Activated CD4-positive, alpha-beta T cell treated with anti-CD3 and anti-CD28 coated beads, Interleukin-2, amount 10 ng/mL, durations not matched to agents 24 days and 14 days (primary cell): ENCODE results near the gene RAB15. TPM values are rescaled to one million over a fixed set of nuclear protein-coding genes. Genes with fewer than 3 reads are reported as not detected.
A peak's percentile ranks its signal among the peaks of the same experiment; 100 is the strongest.

Source experiments
- DNase-seq: peaks from one replicate; pipeline ENCODE4 v3.0.0; 2022
- H3K27ac Mint-ChIP-seq: one replicate; pipeline ENCODE4 v1.8.0; 2022; ENCODE audit warnings: mild to moderate bottlenecking, mixed read lengths
- H3K27me3 Mint-ChIP-seq: one replicate; pipeline ENCODE4 v1.8.0; 2022; ENCODE audit warnings: mixed read lengths
- H3K36me3 Mint-ChIP-seq: one replicate; pipeline ENCODE4 v1.8.0; 2022; ENCODE audit warnings: low read depth, mild to moderate bottlenecking, mixed read lengths
- H3K4me1 Mint-ChIP-seq: one replicate; pipeline ENCODE4 v1.8.0; 2021; ENCODE audit warnings: mixed read lengths
- H3K4me3 Mint-ChIP-seq: one replicate; pipeline ENCODE4 v1.8.0; 2022; ENCODE audit warnings: mild to moderate bottlenecking, moderate library complexity, mixed read lengths
- H3K9me3 Mint-ChIP-seq: one replicate; pipeline ENCODE4 v1.8.0; 2021; ENCODE audit warnings: mixed read lengths
- intact Hi-C: fragments of 100-400 bp; cut with micrococcal nuclease; formaldehyde crosslinking; loops from one replicate; pipeline ENCODE4 v1.15.1; 2023
- total RNA-seq: library from RNA; stranded (reverse); gene quantifications from 2 replicates; pipeline ENCODE4 v1.2.3, GENCODE V29; 2022

Gene RAB15
- total RNA-seq, 1 donor from 2014 or later, result 6.9 TPM

DNA sequence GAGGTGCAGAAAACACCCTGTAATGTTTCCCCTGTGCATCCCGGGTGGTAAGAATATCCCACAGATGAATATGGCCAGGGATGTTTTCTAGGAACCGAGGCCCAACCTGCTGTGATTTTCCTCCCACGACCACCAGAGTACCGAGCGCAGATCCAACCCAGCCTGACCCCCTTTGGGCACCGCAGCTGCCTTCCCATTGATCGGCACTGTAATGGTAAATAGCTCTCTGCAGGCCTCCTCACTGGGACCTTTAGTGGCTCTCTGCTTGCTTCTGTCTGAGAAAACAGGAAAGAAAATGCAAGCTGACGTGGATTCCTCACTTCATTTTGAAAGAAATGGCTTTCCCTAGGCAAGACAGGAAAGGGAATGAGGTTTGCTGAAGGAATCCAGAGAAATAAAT, 2.4 kb upstream of the RAB15 start:
- no peak for DNase-seq
- Mint-ChIP-seq H3K27ac (no peak overlapping the region), H3K4me1 (peaks cover 7% of the 10 kb centered on the region), H3K27me3 (peaks cover 20% of the 10 kb centered on the region), H3K4me3 (no peak overlapping the region), H3K36me3 (no peaks in the 10 kb centered on the region), H3K9me3 (no peaks in the 10 kb centered on the region)
- intact Hi-C loops, result loop anchor here (5.0 kb wide), 1 partner anchor 42 kb away; no protein-coding TSS in a partner anchor

GRCh38 chr14:64973826-64974225, 1.7 kb upstream of the RAB15 start:
- no peak overlapping the region for H3K27ac Mint-ChIP-seq
- DNase-seq, result no peak
- H3K4me1 Mint-ChIP-seq, result peaks cover 7% of the 10 kb centered on the region
- H3K9me3 Mint-ChIP-seq, result no peaks in the 10 kb centered on the region
- no peaks in the 10 kb centered on the region for H3K36me3 Mint-ChIP-seq
- peaks cover 18% of the 10 kb centered on the region for H3K27me3 Mint-ChIP-seq
- H3K4me3 Mint-ChIP-seq, result no peak overlapping the region
- intact Hi-C loops, result loop anchor here (2.0 to 5.0 kb wide), 2 partner anchors 13 to 42 kb away; partner anchors contain the start of gene FNTB

DNA sequence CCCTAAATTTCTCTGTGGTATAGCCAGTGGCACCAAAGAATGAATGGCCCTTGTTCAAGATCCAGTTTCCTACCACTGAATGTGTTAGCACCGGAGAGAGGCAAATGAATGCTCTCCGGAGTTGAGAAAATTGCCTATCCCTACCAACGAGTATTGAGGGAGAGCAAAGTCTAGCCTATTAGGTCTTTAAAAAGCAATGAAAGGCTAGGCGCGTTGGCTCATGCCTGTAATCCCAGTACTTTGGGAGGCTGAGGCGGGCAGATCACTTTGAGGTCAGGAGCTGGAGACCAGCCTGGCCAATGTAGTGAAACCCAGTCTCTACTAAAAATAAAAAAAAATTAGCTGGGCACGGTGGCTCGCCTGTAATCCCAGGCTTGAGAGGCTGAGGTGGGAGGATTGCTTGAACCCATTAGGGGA, 898 bp upstream of the RAB15 start:
- H3K9me3 Mint-ChIP-seq, result no peaks in the 10 kb centered on the region
- H3K36me3 Mint-ChIP-seq, result no peaks in the 10 kb centered on the region
- DNase-seq, result no peak
- peaks cover 14% of the 10 kb centered on the region for H3K27me3 Mint-ChIP-seq
- intact Hi-C loops, result loop anchor here (2.0 to 5.0 kb wide), 2 partner anchors 14 to 41 kb away; partner anchors contain the start of gene FNTB
- no peak overlapping the region for H3K27ac Mint-ChIP-seq
- H3K4me3 Mint-ChIP-seq, result peak overlapping the region; percentile 86
- H3K4me1 Mint-ChIP-seq, result peaks cover 7% of the 10 kb centered on the region

- Mint-ChIP-seq H3K27ac (no peak overlapping the region), H3K27me3 (peaks cover 11% of the 10 kb centered on the region), H3K4me3 (peak overlapping the region; percentile 74), H3K9me3 (no peaks in the 10 kb centered on the region), H3K4me1 (peaks cover 7% of the 10 kb centered on the region), H3K36me3 (no peaks in the 10 kb centered on the region)
- no peak for DNase-seq
- intact Hi-C loops, result loop anchor here (5.0 kb wide), 1 partner anchor 39 kb away; no protein-coding TSS in a partner anchor
These were observed 619 bp downstream of the RAB15 start for GRCh38 chr14:64971491-64971942.

DNA sequence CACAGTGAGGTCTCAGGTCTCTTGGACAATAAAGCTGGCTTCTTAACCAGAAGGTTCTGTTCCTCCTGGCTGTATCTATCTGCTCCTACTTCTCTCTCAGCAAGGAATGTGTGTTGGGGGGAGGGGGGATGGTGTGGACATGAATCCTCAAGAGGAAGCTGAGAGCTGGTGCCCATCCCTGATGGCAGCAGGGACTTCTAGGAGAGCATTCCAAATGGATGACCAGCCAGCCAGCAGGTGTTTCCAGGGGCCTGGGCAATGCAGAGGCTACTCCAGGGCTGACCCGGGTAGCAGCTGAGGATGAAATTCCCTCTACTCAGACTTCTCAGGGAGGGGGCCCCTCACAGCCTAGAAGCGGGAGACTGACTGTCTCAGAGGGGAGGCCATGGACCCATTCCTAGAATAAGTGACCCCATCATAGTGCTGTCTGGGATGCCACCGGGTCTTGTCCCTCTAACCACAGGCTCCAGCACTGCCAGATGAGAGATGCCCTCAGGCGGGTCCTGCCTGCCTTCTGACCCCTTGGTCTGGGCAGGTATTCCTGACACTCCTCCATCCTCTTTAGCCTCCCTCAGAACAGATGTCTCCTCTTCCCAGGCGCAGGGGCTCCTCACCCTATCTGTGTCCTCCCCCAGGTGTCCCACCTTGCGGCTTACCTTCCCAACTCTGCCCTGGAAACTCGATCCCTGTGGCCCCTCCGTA, 1.2 kb downstream of the RAB15 start:
- Mint-ChIP-seq H3K9me3 (no peaks in the 10 kb centered on the region), H3K27me3 (peaks cover 10% of the 10 kb centered on the region), H3K27ac (peak overlapping the region; percentile 43), H3K4me3 (peak overlapping the region; percentile 74), H3K4me1 (peaks cover 7% of the 10 kb centered on the region), H3K36me3 (no peaks in the 10 kb centered on the region)
- DNase-seq, result no peak
- intact Hi-C loops, result loop anchor here (5.0 kb wide), 1 partner anchor 39 kb away; no protein-coding TSS in a partner anchor

GRCh38 chr14:64970041-64970440, 2.1 kb downstream of the RAB15 start:
- Mint-ChIP-seq H3K4me3 (peak overlapping the region; percentile 21), H3K36me3 (no peaks in the 10 kb centered on the region), H3K27me3 (peaks cover 10% of the 10 kb centered on the region), H3K27ac (no peak overlapping the region), H3K4me1 (peaks cover 7% of the 10 kb centered on the region), H3K9me3 (no peaks in the 10 kb centered on the region)
- DNase-seq, result no peak
- intact Hi-C loops, result loop anchor here (5.0 kb wide), 1 partner anchor 38 kb away; no protein-coding TSS in a partner anchor

DNA sequence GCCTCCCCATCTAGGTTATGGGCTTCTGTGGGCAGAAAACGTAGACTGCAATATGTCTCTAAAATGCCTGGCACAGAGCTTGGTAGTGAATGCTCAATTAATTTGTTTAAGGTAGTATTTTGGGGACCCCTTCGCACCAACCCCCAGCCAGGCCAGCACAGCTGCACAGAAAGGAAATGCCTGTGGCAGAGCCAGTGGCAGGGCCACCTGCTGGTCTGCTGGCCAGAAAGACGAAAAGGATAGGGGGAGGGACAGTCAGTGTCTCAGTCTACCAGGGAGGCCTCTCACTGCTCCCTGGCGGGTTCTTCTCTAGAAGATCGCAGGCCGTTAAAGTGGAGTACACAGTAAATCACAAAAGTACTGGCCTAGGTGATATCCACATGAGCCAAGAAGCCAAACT, 3.5 kb downstream of the RAB15 start:
- no peak for DNase-seq
- H3K36me3 Mint-ChIP-seq, result peaks cover 1% of the 10 kb centered on the region
- H3K9me3 Mint-ChIP-seq, result no peaks in the 10 kb centered on the region
- no peak overlapping the region for H3K4me3 Mint-ChIP-seq
- no peak overlapping the region for H3K27ac Mint-ChIP-seq
- intact Hi-C loops, result no loop called here
- H3K4me1 Mint-ChIP-seq, result peaks cover 10% of the 10 kb centered on the region
- H3K27me3 Mint-ChIP-seq, result peaks cover 5% of the 10 kb centered on the region

DNA sequence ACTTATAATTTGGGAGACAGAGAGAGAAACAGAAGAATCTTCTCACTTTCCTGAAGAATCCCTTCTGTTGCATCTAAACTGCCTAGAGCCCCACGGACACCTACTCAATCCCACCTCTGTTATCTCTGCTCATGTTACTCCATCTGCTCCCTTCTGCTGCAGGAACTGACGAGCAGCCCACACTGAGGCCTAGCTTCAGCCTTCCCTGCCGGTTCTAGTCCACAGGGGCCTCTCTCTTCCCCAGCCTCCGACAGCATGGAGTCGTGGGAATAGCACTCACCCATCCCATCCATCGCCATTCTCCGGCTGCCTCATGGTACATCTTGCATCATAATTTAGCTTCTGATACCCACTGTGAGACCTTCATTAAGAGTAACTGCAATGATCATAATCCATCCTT, 4.0 kb downstream of the RAB15 start:
- peaks cover 1% of the 10 kb centered on the region for H3K36me3 Mint-ChIP-seq
- no peak overlapping the region for H3K27ac Mint-ChIP-seq
- H3K4me3 Mint-ChIP-seq, result no peak overlapping the region
- DNase-seq, result no peak
- no peaks in the 10 kb centered on the region for H3K9me3 Mint-ChIP-seq
- H3K27me3 Mint-ChIP-seq, result peaks cover 5% of the 10 kb centered on the region
- peaks cover 10% of the 10 kb centered on the region for H3K4me1 Mint-ChIP-seq
- intact Hi-C loops, result no loop called here

GRCh38 chr14:64966976-64967375, 5.2 kb downstream of the RAB15 start:
- no peak for DNase-seq
- H3K27ac Mint-ChIP-seq, result no peak overlapping the region
- intact Hi-C loops, result no loop called here
- H3K27me3 Mint-ChIP-seq, result peaks cover 5% of the 10 kb centered on the region
- peaks cover 1% of the 10 kb centered on the region for H3K36me3 Mint-ChIP-seq
- H3K9me3 Mint-ChIP-seq, result no peaks in the 10 kb centered on the region
- no peak overlapping the region for H3K4me3 Mint-ChIP-seq
- peaks cover 10% of the 10 kb centered on the region for H3K4me1 Mint-ChIP-seq

DNA sequence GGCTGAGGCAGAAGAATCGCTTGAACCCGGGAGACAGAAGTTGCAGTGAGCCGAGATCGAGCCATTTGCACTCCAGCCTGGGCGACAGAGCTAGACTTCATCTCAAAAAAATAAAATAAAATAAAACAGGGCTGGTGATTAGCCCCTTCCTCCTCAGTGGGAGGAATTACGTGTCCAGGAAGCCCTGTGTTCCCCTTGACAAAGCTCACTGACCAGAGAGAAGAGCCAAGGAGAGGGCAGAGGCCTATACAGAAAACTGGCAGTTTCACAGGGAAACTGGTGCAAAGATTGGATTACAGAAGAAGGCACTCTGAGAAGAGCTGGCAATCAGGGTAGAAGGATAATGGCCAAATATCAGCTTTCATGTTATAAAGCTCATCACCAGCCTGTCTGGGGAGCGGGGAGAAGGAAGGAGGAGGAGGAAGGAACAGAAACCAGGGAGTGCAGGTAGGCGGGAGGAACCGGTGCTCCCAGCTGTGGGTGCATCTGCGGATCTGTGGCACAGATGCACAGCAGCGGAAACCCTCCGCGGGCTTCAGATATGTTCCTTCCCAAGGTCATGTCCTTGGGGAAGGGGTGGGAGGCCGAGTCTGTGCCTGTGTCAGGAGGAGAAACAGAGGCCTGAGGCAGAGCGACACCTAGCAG, 6.7 kb downstream of the RAB15 start:
- Mint-ChIP-seq H3K36me3 (peaks cover 1% of the 10 kb centered on the region), H3K4me1 (peaks cover 8% of the 10 kb centered on the region), H3K27ac (no peak overlapping the region), H3K4me3 (no peak overlapping the region), H3K9me3 (no peaks in the 10 kb centered on the region), H3K27me3 (peaks cover 3% of the 10 kb centered on the region)
- DNase-seq, result no peak
- intact Hi-C loops, result no loop called here

DNA sequence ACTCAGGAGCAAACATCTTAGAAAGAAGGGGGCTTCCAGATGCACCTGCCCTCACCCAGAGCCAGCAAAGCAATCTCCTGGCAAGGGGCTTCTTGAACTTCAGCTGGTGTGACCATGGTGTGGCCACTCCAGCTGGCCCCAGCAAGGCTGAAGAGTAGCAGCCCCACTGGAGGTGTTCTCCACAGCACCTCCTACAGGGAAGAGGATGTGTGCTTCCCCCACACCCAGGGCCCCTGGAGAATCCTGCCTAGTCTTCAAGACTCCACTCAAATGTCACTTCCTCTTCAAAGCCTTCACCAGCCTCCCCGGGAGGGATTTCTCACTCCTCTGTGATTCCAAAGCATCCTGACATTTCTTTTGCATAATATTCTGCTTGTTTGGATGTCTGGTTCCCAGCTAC, 8.5 kb downstream of the RAB15 start:
- Mint-ChIP-seq H3K4me1 (peaks cover 5% of the 10 kb centered on the region), H3K4me3 (no peak overlapping the region), H3K27me3 (no peaks in the 10 kb centered on the region), H3K36me3 (peaks cover 1% of the 10 kb centered on the region), H3K27ac (no peak overlapping the region), H3K9me3 (no peaks in the 10 kb centered on the region)
- intact Hi-C loops, result no loop called here
- DNase-seq, result no peak

GRCh38 chr14:64960762-64961276, 11.3 kb downstream of the RAB15 start:
- Mint-ChIP-seq H3K4me1 (peaks cover 5% of the 10 kb centered on the region), H3K9me3 (no peaks in the 10 kb centered on the region), H3K27me3 (no peaks in the 10 kb centered on the region), H3K36me3 (peaks cover 1% of the 10 kb centered on the region), H3K4me3 (no peak overlapping the region), H3K27ac (no peak overlapping the region)
- no peak for DNase-seq
- intact Hi-C loops, result no loop called here

- Mint-ChIP-seq H3K4me1 (peaks cover 2% of the 10 kb centered on the region), H3K4me3 (no peak overlapping the region), H3K36me3 (no peaks in the 10 kb centered on the region), H3K9me3 (no peaks in the 10 kb centered on the region), H3K27ac (no peak overlapping the region), H3K27me3 (no peaks in the 10 kb centered on the region)
- no peak for DNase-seq
- intact Hi-C loops, result no loop called here
These were observed 13.4 kb downstream of the RAB15 start for GRCh38 chr14:64958743-64959142.

DNA sequence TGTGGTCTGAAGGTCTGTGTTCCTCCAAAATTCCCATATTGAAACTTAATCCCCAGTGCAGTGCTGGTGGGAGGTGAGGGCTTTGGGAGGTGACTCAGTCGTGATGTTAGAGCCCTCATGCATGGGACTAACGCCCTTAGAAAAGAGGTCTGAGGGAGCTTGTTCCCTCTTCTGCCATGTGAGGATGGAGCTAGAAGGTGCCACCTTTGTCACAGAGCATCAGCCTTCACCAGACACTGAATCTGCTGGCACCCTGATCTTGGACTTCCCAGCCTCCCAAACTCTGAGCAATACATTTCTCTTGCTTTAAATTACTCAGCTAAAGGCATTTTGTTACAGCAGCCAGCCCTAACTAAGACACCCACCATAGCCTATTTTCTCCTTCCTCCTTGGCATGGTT, 13.9 kb downstream of the RAB15 start:
- Mint-ChIP-seq H3K36me3 (no peaks in the 10 kb centered on the region), H3K4me1 (peaks cover 2% of the 10 kb centered on the region), H3K4me3 (no peak overlapping the region), H3K9me3 (no peaks in the 10 kb centered on the region), H3K27ac (no peak overlapping the region), H3K27me3 (no peaks in the 10 kb centered on the region)
- DNase-seq, result no peak
- intact Hi-C loops, result no loop called here
